Right atrium auricular region (tissue), 2 donors: Measurements from ENCODE around the gene TRHDE. TPM values are rescaled to one million over a fixed set of nuclear protein-coding genes. Genes with fewer than 3 reads are reported as not detected.

ENCODE experiments used
- DNase-seq: peaks from one replicate; pipeline ENCODE4 v3.0.0-alpha.2; 2019; ENCODE audit warnings: low spot score
- H3K27ac ChIP-seq, 2 donors: fragments of 200-600 bp; sonication (generic); 1 replicate in 1 of 2; 2 replicates in 1 of 2; pipeline ENCODE4 v1.5.1; 2016 to 2019
- H3K27me3 ChIP-seq, 2 donors: fragments of 200-600 bp; sonication (generic); one replicate each; pipeline versions ENCODE4 v1.5.1 to v1.6.0; 2017 to 2019
- H3K36me3 ChIP-seq: fragments of 200-600 bp; sonication (generic); one replicate; pipeline ENCODE4 v1.5.1; 2016
- H3K4me1 ChIP-seq, 2 donors: fragments of 200-600 bp; sonication (generic); one replicate each; pipeline versions ENCODE4 v1.5.1 to v1.6.0; 2017 to 2019
- H3K4me3 ChIP-seq, 2 donors: fragments of 200-600 bp; sonication (generic); 1 replicate in 1 of 2; 2 replicates in 1 of 2; pipeline ENCODE4 v1.5.1; 2017 to 2019; ENCODE audit warnings: mild to moderate bottlenecking in 1 of 2, moderate library complexity in 1 of 2
- H3K9me3 ChIP-seq, 2 donors: fragments of 200-600 bp; sonication (generic); one replicate each; pipeline ENCODE4 v1.5.1; 2019
- total RNA-seq, 2 donors: library from RNA; depleted of rRNA; stranded (reverse); fragments of >200 nt; gene quantifications; one replicate each; pipeline ENCODE4 v1.1.0, GENCODE V29; 2016
- TF ChIP-seq, protein P1 (sequence below), 2 donors: fragments of 200-600 bp; sonication (generic); IDR thresholded peaks; one replicate each; pipeline ENCODE4 v1.5.1; 2019; ENCODE audit warnings: antibody characterized with exemption in 2 of 2

Gene TRHDE
- total RNA-seq, 2 donors from 2014 or later, result 0.37 to 3.4 TPM

DNA sequence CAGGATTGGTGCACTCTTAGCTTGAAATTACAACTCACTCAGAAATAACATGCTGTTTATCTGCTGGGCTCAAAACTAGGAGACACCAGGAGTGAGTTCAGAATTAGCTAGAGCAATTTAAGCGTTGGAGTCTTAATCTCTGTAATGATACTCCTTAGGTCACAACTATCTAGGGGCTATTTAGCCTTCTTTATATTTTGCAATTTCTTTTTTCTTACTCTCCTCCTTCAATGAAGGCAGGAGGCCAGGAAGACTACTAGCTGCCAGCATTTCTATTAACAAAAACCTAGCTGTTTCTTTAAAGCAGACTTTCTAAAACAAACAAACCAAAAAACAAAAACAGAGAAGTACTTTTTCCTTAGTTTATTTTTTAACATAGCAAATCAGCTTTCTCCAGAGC is 226.2 kb downstream of the TRHDE start:
- Histone ChIP-seq H3K4me1 (no peaks in the 10 kb centered on the region), H3K9me3 (no peaks in the 10 kb centered on the region), H3K4me3 (no peak overlapping the region), H3K36me3 (no peaks in the 10 kb centered on the region), H3K27ac (no peak overlapping the region), H3K27me3 (no peaks in the 10 kb centered on the region)
- TF ChIP-seq, protein P1, sequence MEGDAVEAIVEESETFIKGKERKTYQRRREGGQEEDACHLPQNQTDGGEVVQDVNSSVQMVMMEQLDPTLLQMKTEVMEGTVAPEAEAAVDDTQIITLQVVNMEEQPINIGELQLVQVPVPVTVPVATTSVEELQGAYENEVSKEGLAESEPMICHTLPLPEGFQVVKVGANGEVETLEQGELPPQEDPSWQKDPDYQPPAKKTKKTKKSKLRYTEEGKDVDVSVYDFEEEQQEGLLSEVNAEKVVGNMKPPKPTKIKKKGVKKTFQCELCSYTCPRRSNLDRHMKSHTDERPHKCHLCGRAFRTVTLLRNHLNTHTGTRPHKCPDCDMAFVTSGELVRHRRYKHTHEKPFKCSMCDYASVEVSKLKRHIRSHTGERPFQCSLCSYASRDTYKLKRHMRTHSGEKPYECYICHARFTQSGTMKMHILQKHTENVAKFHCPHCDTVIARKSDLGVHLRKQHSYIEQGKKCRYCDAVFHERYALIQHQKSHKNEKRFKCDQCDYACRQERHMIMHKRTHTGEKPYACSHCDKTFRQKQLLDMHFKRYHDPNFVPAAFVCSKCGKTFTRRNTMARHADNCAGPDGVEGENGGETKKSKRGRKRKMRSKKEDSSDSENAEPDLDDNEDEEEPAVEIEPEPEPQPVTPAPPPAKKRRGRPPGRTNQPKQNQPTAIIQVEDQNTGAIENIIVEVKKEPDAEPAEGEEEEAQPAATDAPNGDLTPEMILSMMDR (IDR thresholded peaks at IDR 0.05), result no peak
- DNase-seq, result no peak

DNA sequence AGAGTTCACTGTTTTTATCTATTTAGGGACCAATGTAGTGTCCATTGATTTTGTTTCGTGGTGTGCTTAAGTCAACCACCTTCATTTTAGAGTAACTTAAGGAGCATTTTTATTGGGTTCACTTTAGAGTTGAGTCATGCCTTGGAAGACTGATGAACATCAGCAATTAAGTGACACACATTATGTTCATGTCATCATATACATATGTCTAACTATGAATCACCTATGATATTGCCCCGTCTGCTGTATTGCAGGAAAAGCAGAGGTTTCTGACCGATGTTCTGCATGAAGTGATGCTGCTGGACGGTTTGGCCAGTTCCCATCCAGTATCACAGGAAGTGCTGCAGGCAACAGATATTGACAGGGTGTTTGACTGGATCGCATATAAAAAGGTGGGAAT is 227.1 kb downstream of the TRHDE start:
- Histone ChIP-seq H3K4me3 (no peak overlapping the region), H3K9me3 (no peaks in the 10 kb centered on the region), H3K27ac (no peak overlapping the region), H3K27me3 (no peaks in the 10 kb centered on the region), H3K4me1 (no peaks in the 10 kb centered on the region), H3K36me3 (no peaks in the 10 kb centered on the region)
- no peak for DNase-seq
- TF ChIP-seq, protein P1 (IDR thresholded peaks at IDR 0.05), result no peak

DNA sequence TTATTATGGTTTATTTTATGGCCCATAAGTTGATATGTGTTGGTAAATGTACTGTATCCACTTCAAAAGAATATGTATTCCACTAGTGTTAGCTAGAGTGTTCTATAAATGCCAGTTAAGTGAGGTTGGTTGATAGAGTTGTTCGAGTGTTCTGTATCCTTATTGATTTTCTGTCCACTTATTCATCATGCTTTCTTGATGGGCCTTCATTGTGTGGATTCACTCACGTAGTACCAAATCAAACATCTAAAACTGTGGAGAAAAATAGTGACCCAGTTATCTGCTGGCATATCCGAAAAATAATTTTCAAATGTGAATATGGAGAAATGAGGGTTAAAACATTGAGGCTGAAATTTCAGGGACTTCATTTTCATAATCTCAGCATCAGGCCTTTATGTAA is 230.4 kb downstream of the TRHDE start:
- H3K9me3 ChIP-seq, result no peaks in the 10 kb centered on the region
- H3K4me3 ChIP-seq, result no peak overlapping the region
- TF ChIP-seq, protein P1 (IDR thresholded peaks at IDR 0.05), result no peak
- H3K36me3 ChIP-seq, result no peaks in the 10 kb centered on the region
- H3K4me1 ChIP-seq, result no peaks in the 10 kb centered on the region
- H3K27ac ChIP-seq, result no peak overlapping the region
- no peak for DNase-seq
- H3K27me3 ChIP-seq, result no peaks in the 10 kb centered on the region

DNA sequence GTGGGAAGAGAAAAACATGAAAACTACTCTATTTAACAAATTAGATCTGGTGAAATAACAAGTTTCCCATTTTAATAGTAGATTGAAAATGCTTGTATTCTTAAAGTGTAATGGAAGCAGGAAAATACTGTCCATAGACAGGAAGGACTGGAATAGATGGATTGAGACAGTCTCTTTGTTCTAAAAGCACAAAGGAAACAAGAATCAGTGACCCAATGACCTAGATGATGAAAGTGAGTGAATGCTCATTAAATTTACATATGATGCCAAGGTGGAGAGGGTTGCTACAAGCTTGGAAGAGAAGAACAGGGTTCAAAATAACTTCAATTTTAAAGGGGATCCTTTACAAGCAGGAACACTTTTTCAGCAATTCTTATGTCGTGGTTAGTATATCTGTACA is 233.1 kb downstream of the TRHDE start:
- H3K27me3 ChIP-seq, result no peaks in the 10 kb centered on the region
- no peaks in the 10 kb centered on the region for H3K9me3 ChIP-seq
- no peaks in the 10 kb centered on the region for H3K36me3 ChIP-seq
- no peak for DNase-seq
- H3K27ac ChIP-seq, result no peak overlapping the region
- TF ChIP-seq, protein P1 (IDR thresholded peaks at IDR 0.05), result no peak
- H3K4me3 ChIP-seq, result no peak overlapping the region
- no peaks in the 10 kb centered on the region for H3K4me1 ChIP-seq

DNA sequence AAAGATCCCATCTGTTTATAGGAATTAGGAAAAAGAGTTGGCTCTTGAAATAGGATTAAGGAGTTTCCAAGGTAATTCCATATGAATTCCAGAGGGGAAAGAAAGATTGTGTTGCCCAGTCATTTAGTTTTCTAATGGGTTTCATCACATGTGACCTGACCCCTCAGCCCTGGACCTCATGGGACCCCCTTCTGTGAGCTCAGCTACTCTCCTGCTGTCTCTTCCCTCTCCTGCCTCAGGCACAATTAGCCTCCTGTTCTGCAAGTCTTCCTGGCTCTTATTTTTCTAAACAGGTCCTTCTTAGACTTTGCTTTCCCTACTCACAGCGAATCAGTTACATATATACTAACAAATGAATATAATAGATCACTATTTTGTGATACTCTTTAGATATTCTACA is 237.7 kb downstream of the TRHDE start:
- DNase-seq, result no peak
- no peak overlapping the region for H3K4me3 ChIP-seq
- no peaks in the 10 kb centered on the region for H3K27me3 ChIP-seq
- TF ChIP-seq, protein P1 (IDR thresholded peaks at IDR 0.05), result no peak
- no peak overlapping the region for H3K27ac ChIP-seq
- H3K4me1 ChIP-seq, result no peaks in the 10 kb centered on the region
- H3K36me3 ChIP-seq, result no peaks in the 10 kb centered on the region
- H3K9me3 ChIP-seq, result no peaks in the 10 kb centered on the region

DNA sequence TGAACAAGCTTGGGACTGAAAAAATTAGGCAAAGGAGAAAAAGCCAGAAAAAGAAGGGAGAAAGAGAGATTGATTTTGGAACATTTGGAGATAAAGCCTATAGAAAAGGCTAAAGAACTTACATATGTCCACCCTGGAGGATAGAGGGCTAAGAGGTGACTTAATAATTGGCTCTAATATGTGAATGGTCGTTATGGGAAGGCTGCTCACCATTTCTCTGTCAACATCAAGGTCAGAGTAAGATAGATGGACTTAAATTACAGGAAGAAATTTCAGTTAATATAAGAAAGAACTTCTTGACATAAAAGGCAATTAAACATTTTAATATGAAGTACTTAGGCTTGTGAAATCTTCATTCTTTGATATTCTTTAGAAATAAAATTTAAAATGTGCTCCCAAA is 238.6 kb downstream of the TRHDE start:
- H3K27me3 ChIP-seq, result no peaks in the 10 kb centered on the region
- no peaks in the 10 kb centered on the region for H3K9me3 ChIP-seq
- TF ChIP-seq, protein P1 (IDR thresholded peaks at IDR 0.05), result no peak
- no peak overlapping the region for H3K27ac ChIP-seq
- H3K4me3 ChIP-seq, result no peak overlapping the region
- no peaks in the 10 kb centered on the region for H3K4me1 ChIP-seq
- DNase-seq, result no peak
- no peaks in the 10 kb centered on the region for H3K36me3 ChIP-seq
